ENCODE measurements around the gene MRPL34. TPM values are rescaled to one million over a fixed set of nuclear protein-coding genes. Genes with fewer than 3 reads are reported as not detected.

The MRPL34 gene
- total and polyA plus RNA-seq, 9 of the 15 experiments (the other 6 are each of a cell fraction or from before 2014, with no cell fraction given) = 11.5 to 256 (median 72.5) TPM

DNA sequence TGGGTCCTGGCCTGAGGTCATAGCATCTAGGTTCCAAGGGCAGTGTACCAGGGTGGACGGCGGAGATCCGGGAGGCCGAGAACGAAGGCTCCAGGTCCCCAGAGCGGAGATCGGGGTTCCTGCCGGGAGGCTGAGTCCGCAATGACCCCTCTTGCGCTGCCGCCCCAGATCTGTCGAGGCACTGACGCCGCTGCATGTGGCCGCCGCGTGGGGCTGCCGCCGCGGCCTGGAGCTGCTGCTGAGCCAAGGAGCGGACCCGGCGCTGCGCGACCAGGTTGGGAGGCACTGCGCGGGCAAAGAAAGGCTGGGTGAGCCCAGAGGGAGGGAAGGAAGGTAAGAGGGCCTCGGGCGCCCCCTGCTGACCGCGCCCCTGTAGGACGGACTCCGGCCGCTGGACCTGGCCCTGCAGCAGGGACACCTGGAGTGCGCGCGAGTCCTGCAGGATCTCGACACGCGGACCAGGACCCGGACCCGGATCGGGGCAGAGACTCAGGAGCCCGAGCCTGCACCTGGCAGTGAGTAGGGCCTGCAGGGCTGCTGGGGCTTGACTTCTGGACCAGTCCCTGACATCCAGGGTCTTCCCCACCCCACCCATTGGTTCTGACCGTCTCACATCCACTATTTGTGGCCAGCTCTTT lies 23.1 kb upstream of the MRPL34 start (continued):
- TF ChIP-seq, protein P1, sequence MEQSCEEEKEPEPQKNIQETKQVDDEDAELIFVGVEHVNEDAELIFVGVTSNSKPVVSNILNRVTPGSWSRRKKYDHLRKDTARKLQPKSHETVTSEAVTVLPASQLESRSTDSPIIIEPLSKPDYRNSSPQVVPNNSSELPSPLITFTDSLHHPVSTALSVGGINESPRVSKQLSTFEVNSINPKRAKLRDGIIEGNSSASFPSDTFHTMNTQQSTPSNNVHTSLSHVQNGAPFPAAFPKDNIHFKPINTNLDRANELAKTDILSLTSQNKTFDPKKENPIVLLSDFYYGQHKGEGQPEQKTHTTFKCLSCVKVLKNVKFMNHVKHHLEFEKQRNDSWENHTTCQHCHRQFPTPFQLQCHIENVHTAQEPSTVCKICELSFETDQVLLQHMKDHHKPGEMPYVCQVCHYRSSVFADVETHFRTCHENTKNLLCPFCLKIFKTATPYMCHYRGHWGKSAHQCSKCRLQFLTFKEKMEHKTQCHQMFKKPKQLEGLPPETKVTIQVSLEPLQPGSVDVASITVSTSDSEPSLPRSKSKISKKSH (CRISPR knock-in tag; IDR thresholded peaks at IDR 0.05) = no peak
- no peak for TF ChIP-seq NUFIP1 (IDR thresholded peaks at IDR 0.05; ENCODE audit: partially characterized antibody)
- no peak for TF ChIP-seq ZNF431 (CRISPR knock-in tag; IDR thresholded peaks at IDR 0.05)
- no peak for TF ChIP-seq ZNF217 (CRISPR knock-in tag; IDR thresholded peaks at IDR 0.05)
- no peak for TF ChIP-seq PURB (CRISPR knock-in tag; IDR thresholded peaks at IDR 0.05; ENCODE audit: low read depth)
- TF ChIP-seq PRMT5 (CRISPR knock-in tag; IDR thresholded peaks at IDR 0.05) = no peak
- TF ChIP-seq ZNF23 (CRISPR knock-in tag; IDR thresholded peaks at IDR 0.05) = no peak
- TF ChIP-seq TEAD1 (CRISPR knock-in tag; IDR thresholded peaks at IDR 0.05) = no peak
- TF ChIP-seq ZNF644 (tag; IDR thresholded peaks at IDR 0.05; ENCODE audit: low read depth) = no peak
- peak; percentile 75 for TF ChIP-seq FIP1L1 (IDR thresholded peaks at IDR 0.05; ENCODE audit: low read depth, low read length, poor library complexity, severe bottlenecking)
- TF ChIP-seq SMAD4 (CRISPR knock-in tag; conservative IDR thresholded peaks at IDR 0.05) = 0 out of 2 replicates have a peak, but pooled peaks have one; percentile 44
- TF ChIP-seq NFIC (IDR thresholded peaks at IDR 0.05) = no peak; the same call in 1 of the 2 replicates
- no peak; the same call in 1 of the 2 replicates for TF ChIP-seq KLF1 (tag; IDR thresholded peaks at IDR 0.05)
- TF ChIP-seq E2F3 (CRISPR knock-in tag; IDR thresholded peaks at IDR 0.05) = 0 out of 2 replicates have a peak, but pooled peaks have one; percentile 30
- TF ChIP-seq DIDO1 (tag; IDR thresholded peaks at IDR 0.05; ENCODE audit: low read depth) = no peak
- 0 out of 4 replicates have a peak, but pooled peaks of 1 of the 2 experiments have one; percentile 74 for TF ChIP-seq SRF (CRISPR knock-in tag; IDR thresholded peaks at IDR 0.05)
- TF ChIP-seq ZNF75A (CRISPR knock-in tag; IDR thresholded peaks at IDR 0.05) = no peak
- TF ChIP-seq, protein P2, sequence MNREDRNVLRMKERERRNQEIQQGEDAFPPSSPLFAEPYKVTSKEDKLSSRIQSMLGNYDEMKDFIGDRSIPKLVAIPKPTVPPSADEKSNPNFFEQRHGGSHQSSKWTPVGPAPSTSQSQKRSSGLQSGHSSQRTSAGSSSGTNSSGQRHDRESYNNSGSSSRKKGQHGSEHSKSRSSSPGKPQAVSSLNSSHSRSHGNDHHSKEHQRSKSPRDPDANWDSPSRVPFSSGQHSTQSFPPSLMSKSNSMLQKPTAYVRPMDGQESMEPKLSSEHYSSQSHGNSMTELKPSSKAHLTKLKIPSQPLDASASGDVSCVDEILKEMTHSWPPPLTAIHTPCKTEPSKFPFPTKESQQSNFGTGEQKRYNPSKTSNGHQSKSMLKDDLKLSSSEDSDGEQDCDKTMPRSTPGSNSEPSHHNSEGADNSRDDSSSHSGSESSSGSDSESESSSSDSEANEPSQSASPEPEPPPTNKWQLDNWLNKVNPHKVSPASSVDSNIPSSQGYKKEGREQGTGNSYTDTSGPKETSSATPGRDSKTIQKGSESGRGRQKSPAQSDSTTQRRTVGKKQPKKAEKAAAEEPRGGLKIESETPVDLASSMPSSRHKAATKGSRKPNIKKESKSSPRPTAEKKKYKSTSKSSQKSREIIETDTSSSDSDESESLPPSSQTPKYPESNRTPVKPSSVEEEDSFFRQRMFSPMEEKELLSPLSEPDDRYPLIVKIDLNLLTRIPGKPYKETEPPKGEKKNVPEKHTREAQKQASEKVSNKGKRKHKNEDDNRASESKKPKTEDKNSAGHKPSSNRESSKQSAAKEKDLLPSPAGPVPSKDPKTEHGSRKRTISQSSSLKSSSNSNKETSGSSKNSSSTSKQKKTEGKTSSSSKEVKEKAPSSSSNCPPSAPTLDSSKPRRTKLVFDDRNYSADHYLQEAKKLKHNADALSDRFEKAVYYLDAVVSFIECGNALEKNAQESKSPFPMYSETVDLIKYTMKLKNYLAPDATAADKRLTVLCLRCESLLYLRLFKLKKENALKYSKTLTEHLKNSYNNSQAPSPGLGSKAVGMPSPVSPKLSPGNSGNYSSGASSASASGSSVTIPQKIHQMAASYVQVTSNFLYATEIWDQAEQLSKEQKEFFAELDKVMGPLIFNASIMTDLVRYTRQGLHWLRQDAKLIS (CRISPR knock-in tag; IDR thresholded peaks at IDR 0.05) = no peak
- TF ChIP-seq TBP (optimal IDR thresholded peaks at IDR 0.05; ENCODE audit: low read depth, low read length) = peak; percentile 39
- TF ChIP-seq MEF2D (tag; conservative IDR thresholded peaks at IDR 0.05; ENCODE audit: low read depth) = no peak
- no peak for TF ChIP-seq HOXB6 (CRISPR knock-in tag; IDR thresholded peaks at IDR 0.05; ENCODE audit: borderline replicate concordance)
- TF ChIP-seq CC2D1A (IDR thresholded peaks at IDR 0.05) = 0 out of 2 replicates have a peak, but pooled peaks have one; percentile 37
- TF ChIP-seq BCL6 (CRISPR knock-in tag; IDR thresholded peaks at IDR 0.05) = no peak
- TF ChIP-seq KLF13 (tag; IDR thresholded peaks at IDR 0.05; ENCODE audit: borderline replicate concordance, low read depth) = no peak
- TF ChIP-seq ZBTB17 (CRISPR knock-in tag; IDR thresholded peaks at IDR 0.05) = 0 out of 2 replicates have a peak, but pooled peaks have one; percentile 39
- TF ChIP-seq ESRRA (IDR thresholded peaks at IDR 0.05; ENCODE audit: borderline replicate concordance, low read depth) = peak; percentile 82

Data from K562 (cell line).